HepG2 (cell line): Measurements from ENCODE around the gene XRN1.
"Not testable (repeated sequence)": the region's sequence is repeated elsewhere in the genome, so short reads cannot be mapped to it uniquely, and the experiment has no call there.

Experiments used
- EP300 ChIP-seq, 3 experiments: sonication (generic) in 1 of 3; formaldehyde crosslinking in 1 of 3; IDR thresholded peaks; 2 replicates each; pipeline versions ENCODE4 v1.5.1 to v1.6.1; 2011 to 2020; ENCODE audit warnings: low read depth in 2 of 3, low read length in 2 of 3, borderline replicate concordance in 1 of 3, improper control_type of control experiment in 1 of 3, mild to moderate bottlenecking in 1 of 3, missing genetic modification reagents in 1 of 3, moderate library complexity in 1 of 3
- MTF1 ChIP-seq: sonication (generic); formaldehyde crosslinking; IDR thresholded peaks from 2 replicates; pipeline ENCODE4 v1.5.0; 2020; ENCODE audit warnings: missing genetic modification reagents
- POLR2A ChIP-seq, 2 experiments: IDR thresholded peaks; 2 replicates each; pipeline ENCODE4 v1.6.1; 2011; ENCODE audit warnings: low read depth in 2 of 2, low read length in 2 of 2, mild to moderate bottlenecking in 1 of 2, moderate library complexity in 1 of 2; ENCODE audit not compliant: insufficient read depth in 1 of 2
- RELA ChIP-seq: sonication (generic); formaldehyde crosslinking; IDR thresholded peaks from 2 replicates; pipeline ENCODE4 v1.4.0; 2020; ENCODE audit warnings: missing genetic modification reagents
- STAT5B ChIP-seq: sonication (generic); formaldehyde crosslinking; IDR thresholded peaks from 2 replicates; pipeline ENCODE4 v1.4.0; 2020; ENCODE audit warnings: missing genetic modification reagents
- ZNF775 ChIP-seq: sonication (generic); formaldehyde crosslinking; IDR thresholded peaks from 2 replicates; pipeline ENCODE4 v1.4.0; 2020; ENCODE audit warnings: missing genetic modification reagents, mild to moderate bottlenecking, moderate library complexity, borderline replicate concordance
- ZSCAN30 ChIP-seq: sonication (generic); formaldehyde crosslinking; IDR thresholded peaks from 2 replicates; pipeline ENCODE4 v1.5.0; 2020; ENCODE audit warnings: mild to moderate bottlenecking, missing genetic modification reagents
- TF ChIP-seq, protein P1 (sequence below): sonication (generic); formaldehyde crosslinking; IDR thresholded peaks from 2 replicates; pipeline ENCODE4 v1.8.1; 2023; ENCODE audit warnings: missing genetic modification reagents, mild to moderate bottlenecking, borderline replicate concordance
- TF ChIP-seq, protein P2 (sequence below): sonication (generic); formaldehyde crosslinking; IDR thresholded peaks from 2 replicates; pipeline ENCODE4 v1.5.0; 2020; ENCODE audit warnings: mild to moderate bottlenecking, missing genetic modification reagents, moderate library complexity
- TF ChIP-seq, protein P3 (sequence below): conservative IDR thresholded peaks from 2 replicates; pipeline ENCODE4 v1.6.1; 2018; ENCODE audit warnings: missing genetic modification reagents
- TF ChIP-seq, protein P4 (sequence below): sonication (generic); formaldehyde crosslinking; IDR thresholded peaks from 2 replicates; pipeline ENCODE4 v1.8.0; 2022; ENCODE audit warnings: mild to moderate bottlenecking, missing genetic modification reagents, borderline replicate concordance
- TF ChIP-seq, protein P5 (sequence below): sonication (generic); formaldehyde crosslinking; IDR thresholded peaks from 2 replicates; pipeline ENCODE4 v1.5.0; 2020; ENCODE audit warnings: mild to moderate bottlenecking, low read depth, missing genetic modification reagents, borderline replicate concordance
- TF ChIP-seq, protein P6 (sequence below): sonication (generic); formaldehyde crosslinking; IDR thresholded peaks from 2 replicates; pipeline ENCODE4 v1.8.0; 2022; ENCODE audit warnings: mild to moderate bottlenecking, missing genetic modification reagents; ENCODE audit not compliant: insufficient replicate concordance

DNA sequence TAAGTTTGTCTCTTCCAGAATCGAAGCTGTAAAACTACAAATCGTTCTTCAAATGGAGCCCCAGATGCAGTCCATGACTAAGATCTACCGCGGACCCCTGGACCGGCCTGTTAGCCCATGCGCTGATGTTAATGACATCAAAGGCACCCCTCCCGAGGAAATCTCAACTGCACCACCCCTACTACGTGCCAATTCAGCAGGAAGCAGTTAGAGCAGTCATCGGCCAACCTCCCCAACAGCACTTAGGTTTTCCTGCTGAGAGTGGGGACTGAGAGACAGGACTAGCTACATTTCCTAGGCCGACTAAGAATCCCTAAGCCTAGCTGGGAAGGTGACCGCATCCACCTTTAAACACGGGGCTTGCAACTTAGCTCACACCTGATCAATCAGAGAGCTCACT, 4.8 kb downstream of the XRN1 start:
- not testable (repeated sequence) for TF ChIP-seq EP300 (IDR thresholded peaks at IDR 0.05; ENCODE audit: low read depth in 2 of 2, low read length in 2 of 2); EP300 (CRISPR knock-in tag; IDR thresholded peaks at IDR 0.05; ENCODE audit: borderline replicate concordance); MTF1 (CRISPR knock-in tag); POLR2A (IDR thresholded peaks at IDR 0.05; ENCODE audit: insufficient read depth in 1 of 2, low read depth in 2 of 2, low read length in 2 of 2); ZSCAN30 (CRISPR knock-in tag); RELA (CRISPR knock-in tag); STAT5B (CRISPR knock-in tag); ZNF775 (CRISPR knock-in tag)
- TF ChIP-seq, protein P1, sequence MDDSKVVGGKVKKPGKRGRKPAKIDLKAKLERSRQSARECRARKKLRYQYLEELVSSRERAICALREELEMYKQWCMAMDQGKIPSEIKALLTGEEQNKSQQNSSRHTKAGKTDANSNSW (CRISPR knock-in tag), result not testable (repeated sequence)
- TF ChIP-seq, protein P2, sequence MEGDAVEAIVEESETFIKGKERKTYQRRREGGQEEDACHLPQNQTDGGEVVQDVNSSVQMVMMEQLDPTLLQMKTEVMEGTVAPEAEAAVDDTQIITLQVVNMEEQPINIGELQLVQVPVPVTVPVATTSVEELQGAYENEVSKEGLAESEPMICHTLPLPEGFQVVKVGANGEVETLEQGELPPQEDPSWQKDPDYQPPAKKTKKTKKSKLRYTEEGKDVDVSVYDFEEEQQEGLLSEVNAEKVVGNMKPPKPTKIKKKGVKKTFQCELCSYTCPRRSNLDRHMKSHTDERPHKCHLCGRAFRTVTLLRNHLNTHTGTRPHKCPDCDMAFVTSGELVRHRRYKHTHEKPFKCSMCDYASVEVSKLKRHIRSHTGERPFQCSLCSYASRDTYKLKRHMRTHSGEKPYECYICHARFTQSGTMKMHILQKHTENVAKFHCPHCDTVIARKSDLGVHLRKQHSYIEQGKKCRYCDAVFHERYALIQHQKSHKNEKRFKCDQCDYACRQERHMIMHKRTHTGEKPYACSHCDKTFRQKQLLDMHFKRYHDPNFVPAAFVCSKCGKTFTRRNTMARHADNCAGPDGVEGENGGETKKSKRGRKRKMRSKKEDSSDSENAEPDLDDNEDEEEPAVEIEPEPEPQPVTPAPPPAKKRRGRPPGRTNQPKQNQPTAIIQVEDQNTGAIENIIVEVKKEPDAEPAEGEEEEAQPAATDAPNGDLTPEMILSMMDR (CRISPR knock-in tag), result not testable (repeated sequence)
- TF ChIP-seq, protein P3, sequence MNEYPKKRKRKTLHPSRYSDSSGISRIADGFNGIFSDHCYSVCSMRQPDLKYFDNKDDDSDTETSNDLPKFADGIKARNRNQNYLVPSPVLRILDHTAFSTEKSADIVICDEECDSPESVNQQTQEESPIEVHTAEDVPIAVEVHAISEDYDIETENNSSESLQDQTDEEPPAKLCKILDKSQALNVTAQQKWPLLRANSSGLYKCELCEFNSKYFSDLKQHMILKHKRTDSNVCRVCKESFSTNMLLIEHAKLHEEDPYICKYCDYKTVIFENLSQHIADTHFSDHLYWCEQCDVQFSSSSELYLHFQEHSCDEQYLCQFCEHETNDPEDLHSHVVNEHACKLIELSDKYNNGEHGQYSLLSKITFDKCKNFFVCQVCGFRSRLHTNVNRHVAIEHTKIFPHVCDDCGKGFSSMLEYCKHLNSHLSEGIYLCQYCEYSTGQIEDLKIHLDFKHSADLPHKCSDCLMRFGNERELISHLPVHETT (CRISPR knock-in tag), result not testable (repeated sequence)
- TF ChIP-seq, protein P4, sequence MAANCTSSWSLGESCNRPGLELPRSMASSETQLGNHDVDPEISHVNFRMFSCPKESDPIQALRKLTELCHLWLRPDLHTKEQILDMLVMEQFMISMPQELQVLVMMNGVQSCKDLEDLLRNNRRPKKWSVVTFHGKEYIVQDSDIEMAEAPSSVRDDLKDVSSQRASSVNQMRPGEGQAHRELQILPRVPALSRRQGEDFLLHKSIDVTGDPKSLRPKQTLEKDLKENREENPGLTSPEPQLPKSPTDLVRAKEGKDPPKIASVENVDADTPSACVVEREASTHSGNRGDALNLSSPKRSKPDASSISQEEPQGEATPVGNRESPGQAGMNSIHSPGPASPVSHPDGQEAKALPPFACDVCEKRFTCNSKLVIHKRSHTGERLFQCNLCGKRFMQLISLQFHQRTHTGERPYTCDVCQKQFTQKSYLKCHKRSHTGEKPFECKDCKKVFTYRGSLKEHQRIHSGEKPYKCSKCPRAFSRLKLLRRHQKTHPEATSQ, result not testable (repeated sequence)
- TF ChIP-seq, protein P5, sequence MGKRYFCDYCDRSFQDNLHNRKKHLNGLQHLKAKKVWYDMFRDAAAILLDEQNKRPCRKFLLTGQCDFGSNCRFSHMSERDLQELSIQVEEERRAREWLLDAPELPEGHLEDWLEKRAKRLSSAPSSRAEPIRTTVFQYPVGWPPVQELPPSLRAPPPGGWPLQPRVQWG (CRISPR knock-in tag), result not testable (repeated sequence)
- TF ChIP-seq, protein P6, sequence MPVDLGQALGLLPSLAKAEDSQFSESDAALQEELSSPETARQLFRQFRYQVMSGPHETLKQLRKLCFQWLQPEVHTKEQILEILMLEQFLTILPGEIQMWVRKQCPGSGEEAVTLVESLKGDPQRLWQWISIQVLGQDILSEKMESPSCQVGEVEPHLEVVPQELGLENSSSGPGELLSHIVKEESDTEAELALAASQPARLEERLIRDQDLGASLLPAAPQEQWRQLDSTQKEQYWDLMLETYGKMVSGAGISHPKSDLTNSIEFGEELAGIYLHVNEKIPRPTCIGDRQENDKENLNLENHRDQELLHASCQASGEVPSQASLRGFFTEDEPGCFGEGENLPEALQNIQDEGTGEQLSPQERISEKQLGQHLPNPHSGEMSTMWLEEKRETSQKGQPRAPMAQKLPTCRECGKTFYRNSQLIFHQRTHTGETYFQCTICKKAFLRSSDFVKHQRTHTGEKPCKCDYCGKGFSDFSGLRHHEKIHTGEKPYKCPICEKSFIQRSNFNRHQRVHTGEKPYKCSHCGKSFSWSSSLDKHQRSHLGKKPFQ (CRISPR knock-in tag), result not testable (repeated sequence)
